Measurements from ENCODE around the gene MED13L. TPM values are rescaled to one million over a fixed set of nuclear protein-coding genes. Genes with fewer than 3 reads are reported as not detected.

MED13L gene
- total RNA-seq, 1 experiment from 2014 or later = 89.0 TPM

DNA sequence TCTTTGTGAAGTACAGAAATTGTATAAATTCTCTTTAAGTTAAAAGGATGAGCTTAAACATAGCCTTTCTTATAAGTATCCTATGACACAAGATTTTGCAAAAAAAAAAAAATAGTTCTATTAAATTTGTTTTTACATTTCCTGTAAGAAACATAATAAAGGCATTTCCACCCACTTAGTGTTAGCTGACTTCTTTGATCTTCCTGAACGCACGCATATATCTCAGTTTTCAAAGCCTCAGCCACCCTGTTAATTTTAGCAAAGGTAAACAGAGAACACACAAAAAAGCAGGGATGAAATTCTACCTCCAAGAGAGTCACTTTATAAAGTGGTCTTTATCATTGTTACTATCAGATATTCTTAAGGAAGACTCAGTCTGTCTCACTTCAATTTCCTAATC lies 277.9 kb downstream of the MED13L start:
- intact Hi-C loops (cut with micrococcal nuclease; ENCODE audit: unreplicated experiment) = loop anchor here (5.0 kb wide), 1 partner anchor 238 kb away; no protein-coding TSS in a partner anchor
- H3K4me3 Mint-ChIP-seq (ENCODE audit: low read depth, unreplicated experiment) = no peak overlapping the region
- no peak overlapping the region for H3K27ac Mint-ChIP-seq (ENCODE audit: unreplicated experiment)
- CTCF ChIA-PET = interaction anchor here (0.7 kb wide), 4 partner anchors 16 to 801 kb away, joined by 3 read pairs; no protein-coding TSS in a partner anchor
- no peaks in the 10 kb centered on the region for H3K4me1 Mint-ChIP-seq (ENCODE audit: low read depth, unreplicated experiment)
- no peaks in the 10 kb centered on the region for H3K27me3 Mint-ChIP-seq (ENCODE audit: unreplicated experiment)
- no TSS peak for BruUV-seq (replicated peaks)
- H3K36me3 Mint-ChIP-seq (ENCODE audit: insufficient read depth, unreplicated experiment) = no peaks in the 10 kb centered on the region
- DNase-seq = no peak
- H3K9me3 Mint-ChIP-seq (ENCODE audit: low read depth, unreplicated experiment) = no peaks in the 10 kb centered on the region
- TF ChIP-seq, protein P1, sequence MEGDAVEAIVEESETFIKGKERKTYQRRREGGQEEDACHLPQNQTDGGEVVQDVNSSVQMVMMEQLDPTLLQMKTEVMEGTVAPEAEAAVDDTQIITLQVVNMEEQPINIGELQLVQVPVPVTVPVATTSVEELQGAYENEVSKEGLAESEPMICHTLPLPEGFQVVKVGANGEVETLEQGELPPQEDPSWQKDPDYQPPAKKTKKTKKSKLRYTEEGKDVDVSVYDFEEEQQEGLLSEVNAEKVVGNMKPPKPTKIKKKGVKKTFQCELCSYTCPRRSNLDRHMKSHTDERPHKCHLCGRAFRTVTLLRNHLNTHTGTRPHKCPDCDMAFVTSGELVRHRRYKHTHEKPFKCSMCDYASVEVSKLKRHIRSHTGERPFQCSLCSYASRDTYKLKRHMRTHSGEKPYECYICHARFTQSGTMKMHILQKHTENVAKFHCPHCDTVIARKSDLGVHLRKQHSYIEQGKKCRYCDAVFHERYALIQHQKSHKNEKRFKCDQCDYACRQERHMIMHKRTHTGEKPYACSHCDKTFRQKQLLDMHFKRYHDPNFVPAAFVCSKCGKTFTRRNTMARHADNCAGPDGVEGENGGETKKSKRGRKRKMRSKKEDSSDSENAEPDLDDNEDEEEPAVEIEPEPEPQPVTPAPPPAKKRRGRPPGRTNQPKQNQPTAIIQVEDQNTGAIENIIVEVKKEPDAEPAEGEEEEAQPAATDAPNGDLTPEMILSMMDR (IDR thresholded peaks at IDR 0.05; ENCODE audit: unreplicated experiment) = no peak

DNA sequence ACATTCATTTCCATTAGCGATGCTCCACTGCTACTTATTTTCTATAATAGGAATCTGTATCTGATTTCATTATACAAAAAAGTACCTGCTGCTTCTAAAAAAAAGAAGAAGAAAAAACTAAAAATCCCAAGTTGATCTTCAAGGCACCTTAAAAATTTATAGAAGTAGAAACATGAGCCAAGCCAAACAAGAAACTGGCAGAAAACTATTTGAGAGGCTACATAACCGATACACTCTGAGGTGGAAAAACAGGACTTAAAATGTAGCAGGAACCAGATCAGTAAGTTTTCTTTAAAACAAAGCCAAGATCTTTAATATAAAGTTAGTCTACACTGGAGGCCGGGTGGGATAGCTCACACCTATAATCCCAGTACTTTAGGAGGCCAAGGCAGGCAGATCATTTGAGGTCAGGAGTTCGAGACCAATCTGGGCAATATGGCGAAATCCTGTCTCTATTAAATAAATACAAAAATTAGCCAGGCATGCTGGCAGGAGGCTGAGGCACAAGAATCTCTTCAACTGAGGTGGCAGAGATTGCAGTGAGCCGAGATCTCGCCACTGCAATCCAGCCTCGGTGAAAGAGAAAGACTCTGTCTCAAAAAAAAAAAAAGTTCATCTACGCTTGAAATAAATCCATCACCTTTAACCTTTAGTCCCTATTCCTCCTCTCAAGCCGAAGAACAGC lies 278.6 kb downstream of the MED13L start:
- CTCF ChIA-PET = interaction anchor here (0.7 kb wide), 4 partner anchors 16 to 802 kb away, joined by 3 read pairs; no protein-coding TSS in a partner anchor
- TF ChIP-seq, protein P1 (IDR thresholded peaks at IDR 0.05; ENCODE audit: unreplicated experiment) = no peak
- no TSS peak for BruUV-seq (replicated peaks)
- H3K27ac Mint-ChIP-seq (ENCODE audit: unreplicated experiment) = no peak overlapping the region
- intact Hi-C loops (cut with micrococcal nuclease; ENCODE audit: unreplicated experiment) = loop anchor here (1.0 to 5.0 kb wide), 2 partner anchors 238 to 710 kb away; no protein-coding TSS in a partner anchor
- H3K9me3 Mint-ChIP-seq (ENCODE audit: low read depth, unreplicated experiment) = no peaks in the 10 kb centered on the region
- H3K36me3 Mint-ChIP-seq (ENCODE audit: insufficient read depth, unreplicated experiment) = no peaks in the 10 kb centered on the region
- no peak overlapping the region for H3K4me3 Mint-ChIP-seq (ENCODE audit: low read depth, unreplicated experiment)
- H3K27me3 Mint-ChIP-seq (ENCODE audit: unreplicated experiment) = no peaks in the 10 kb centered on the region
- DNase-seq = no peak
- H3K4me1 Mint-ChIP-seq (ENCODE audit: low read depth, unreplicated experiment) = no peaks in the 10 kb centered on the region

DNA sequence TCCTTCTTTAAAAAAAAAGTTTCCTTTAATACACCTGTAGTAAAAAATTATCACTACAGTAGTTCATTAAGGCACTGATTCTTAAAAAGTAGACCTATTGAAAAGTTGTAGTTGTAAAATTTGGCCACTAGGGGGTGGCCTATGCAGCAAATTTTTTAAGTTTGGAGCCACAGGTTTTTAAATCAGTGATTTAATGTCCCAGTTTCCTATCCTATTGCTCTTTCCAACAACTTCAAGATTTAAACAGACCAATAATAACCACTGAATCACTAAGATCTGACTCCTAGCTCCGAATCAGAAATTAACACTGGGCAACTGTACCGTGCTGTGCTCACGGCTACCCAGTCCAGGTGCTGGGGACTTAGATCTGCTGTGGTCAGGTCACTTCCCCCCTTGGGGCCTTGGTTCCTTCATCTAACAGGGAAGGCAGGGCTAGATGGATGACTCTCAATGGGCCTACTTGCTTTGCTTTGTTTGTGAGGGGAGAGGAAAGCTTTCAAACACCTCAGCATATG lies 279.3 kb downstream of the MED13L start:
- no peaks in the 10 kb centered on the region for H3K4me1 Mint-ChIP-seq (ENCODE audit: low read depth, unreplicated experiment)
- no peak overlapping the region for H3K4me3 Mint-ChIP-seq (ENCODE audit: low read depth, unreplicated experiment)
- H3K9me3 Mint-ChIP-seq (ENCODE audit: low read depth, unreplicated experiment) = no peaks in the 10 kb centered on the region
- TF ChIP-seq, protein P1 (IDR thresholded peaks at IDR 0.05; ENCODE audit: unreplicated experiment) = peak; percentile 79
- CTCF ChIA-PET = no interaction called here
- BruUV-seq (replicated peaks) = no TSS peak
- DNase-seq = peak; percentile 22
- no peak overlapping the region for H3K27ac Mint-ChIP-seq (ENCODE audit: unreplicated experiment)
- intact Hi-C loops (cut with micrococcal nuclease; ENCODE audit: unreplicated experiment) = loop anchor here (1.0 to 5.0 kb wide), 2 partner anchors 239 to 711 kb away; no protein-coding TSS in a partner anchor
- H3K36me3 Mint-ChIP-seq (ENCODE audit: insufficient read depth, unreplicated experiment) = no peaks in the 10 kb centered on the region
- no peaks in the 10 kb centered on the region for H3K27me3 Mint-ChIP-seq (ENCODE audit: unreplicated experiment)

DNA sequence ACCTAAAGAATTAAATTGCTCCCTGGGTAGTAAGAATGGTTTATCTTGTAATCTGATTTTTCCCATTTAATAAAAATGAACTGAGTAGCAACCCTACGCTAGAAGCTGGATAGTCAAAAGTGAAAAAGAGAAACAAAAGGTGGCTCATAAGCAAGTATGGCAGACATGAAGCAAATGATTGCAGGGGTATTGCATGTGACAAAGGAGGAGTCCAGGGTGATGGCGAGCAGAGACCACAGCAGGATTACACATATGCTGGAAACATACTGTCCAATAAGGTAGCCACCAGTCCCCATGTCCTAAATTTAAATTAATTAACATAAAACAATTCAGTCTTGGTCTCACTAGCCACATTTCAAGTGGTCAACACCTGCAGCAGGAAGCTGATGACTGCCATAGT lies 283.8 kb downstream of the MED13L start:
- TF ChIP-seq, protein P1 (IDR thresholded peaks at IDR 0.05; ENCODE audit: unreplicated experiment) = no peak
- CTCF ChIA-PET = no interaction called here
- no peak overlapping the region for H3K27ac Mint-ChIP-seq (ENCODE audit: unreplicated experiment)
- DNase-seq = no peak
- no peaks in the 10 kb centered on the region for H3K9me3 Mint-ChIP-seq (ENCODE audit: low read depth, unreplicated experiment)
- intact Hi-C loops (cut with micrococcal nuclease; ENCODE audit: unreplicated experiment) = no loop called here
- BruUV-seq (replicated peaks) = no TSS peak
- H3K27me3 Mint-ChIP-seq (ENCODE audit: unreplicated experiment) = no peaks in the 10 kb centered on the region
- no peaks in the 10 kb centered on the region for H3K4me1 Mint-ChIP-seq (ENCODE audit: low read depth, unreplicated experiment)
- H3K36me3 Mint-ChIP-seq (ENCODE audit: insufficient read depth, unreplicated experiment) = no peaks in the 10 kb centered on the region
- no peak overlapping the region for H3K4me3 Mint-ChIP-seq (ENCODE audit: low read depth, unreplicated experiment)
